Ascending aorta (tissue), 2 donors: ENCODE measurements around the gene PARD6G. TPM values are rescaled to one million over a fixed set of nuclear protein-coding genes. Genes with fewer than 3 reads are reported as not detected.

ENCODE experiments used
- DNase-seq, 2 donors: peaks; one replicate each; pipeline ENCODE4 v3.0.0-alpha.2; 2019; ENCODE audit warnings: low spot score in 2 of 2
- H3K27ac ChIP-seq, 2 donors: fragments of 200-600 bp; sonication (generic); one replicate each; pipeline ENCODE4 v1.5.1; 2016 to 2017; ENCODE audit warnings: mild to moderate bottlenecking in 1 of 2
- H3K27me3 ChIP-seq: fragments of 200-600 bp; sonication (generic); one replicate; pipeline ENCODE4 v1.5.1; 2017
- H3K36me3 ChIP-seq, 2 donors: fragments of 200-600 bp; sonication (generic); one replicate each; pipeline ENCODE4 v1.5.1; 2016
- H3K4me1 ChIP-seq, 2 donors: fragments of 200-600 bp; sonication (generic); one replicate each; pipeline ENCODE4 v1.5.1; 2016 to 2017; ENCODE audit warnings: mild to moderate bottlenecking in 1 of 2
- H3K4me3 ChIP-seq, 2 donors: fragments of 200-600 bp; sonication (generic); one replicate each; pipeline ENCODE4 v1.5.1; 2016 to 2017; ENCODE audit warnings: mild to moderate bottlenecking in 1 of 2
- H3K9me3 ChIP-seq, 2 donors: fragments of 200-600 bp; sonication (generic); one replicate each; pipeline ENCODE4 v1.5.1; 2016
- intact Hi-C: fragments of 100-400 bp; cut with DNase I; formaldehyde crosslinking; loops from one replicate; pipeline ENCODE4 v1.15.1; 2023
- total RNA-seq: library from RNA; depleted of rRNA; stranded (reverse); fragments of >200 nt; gene quantifications from one replicate; pipeline ENCODE4 v1.1.0, GENCODE V29; 2016
- TF ChIP-seq, protein P1 (sequence below), 3 experiments: fragments of 200-600 bp in 2 of 3; fragments of 450-650 bp in 1 of 3; sonication (generic) in 2 of 3; IDR thresholded peaks; one replicate each; pipeline ENCODE4 v1.5.1; 2016 to 2019; ENCODE audit warnings: antibody characterized with exemption in 3 of 3, mild to moderate bottlenecking in 1 of 3, moderate library complexity in 1 of 3

PARD6G gene
- total RNA-seq, 1 donor from 2014 or later = 7.9 TPM

DNA sequence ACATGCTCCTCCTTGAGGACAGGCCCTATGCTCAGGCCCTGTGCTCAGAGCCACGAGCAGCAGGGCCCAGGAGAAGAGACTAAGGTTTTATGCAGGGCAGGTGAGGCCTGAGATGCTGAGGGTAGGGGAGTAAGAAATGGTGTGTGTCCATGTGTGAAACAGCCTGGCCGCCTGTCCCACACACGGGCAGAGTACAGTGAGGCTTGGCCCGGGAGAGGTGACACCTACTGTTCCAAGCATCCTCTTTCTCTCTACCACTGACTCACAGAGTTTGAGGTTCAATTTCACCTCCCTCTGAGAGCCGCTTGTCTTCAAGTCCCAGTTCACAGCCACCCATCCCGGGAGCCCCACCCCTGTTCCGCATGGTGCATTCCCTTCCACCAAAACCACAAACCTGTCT, 84.1 kb downstream of the PARD6G start:
- peaks cover 0 to 4% of the 10 kb centered on the region in 2 donors for H3K36me3 ChIP-seq
- H3K4me3 ChIP-seq = no peak overlapping the region
- no peak for DNase-seq
- TF ChIP-seq, protein P1, sequence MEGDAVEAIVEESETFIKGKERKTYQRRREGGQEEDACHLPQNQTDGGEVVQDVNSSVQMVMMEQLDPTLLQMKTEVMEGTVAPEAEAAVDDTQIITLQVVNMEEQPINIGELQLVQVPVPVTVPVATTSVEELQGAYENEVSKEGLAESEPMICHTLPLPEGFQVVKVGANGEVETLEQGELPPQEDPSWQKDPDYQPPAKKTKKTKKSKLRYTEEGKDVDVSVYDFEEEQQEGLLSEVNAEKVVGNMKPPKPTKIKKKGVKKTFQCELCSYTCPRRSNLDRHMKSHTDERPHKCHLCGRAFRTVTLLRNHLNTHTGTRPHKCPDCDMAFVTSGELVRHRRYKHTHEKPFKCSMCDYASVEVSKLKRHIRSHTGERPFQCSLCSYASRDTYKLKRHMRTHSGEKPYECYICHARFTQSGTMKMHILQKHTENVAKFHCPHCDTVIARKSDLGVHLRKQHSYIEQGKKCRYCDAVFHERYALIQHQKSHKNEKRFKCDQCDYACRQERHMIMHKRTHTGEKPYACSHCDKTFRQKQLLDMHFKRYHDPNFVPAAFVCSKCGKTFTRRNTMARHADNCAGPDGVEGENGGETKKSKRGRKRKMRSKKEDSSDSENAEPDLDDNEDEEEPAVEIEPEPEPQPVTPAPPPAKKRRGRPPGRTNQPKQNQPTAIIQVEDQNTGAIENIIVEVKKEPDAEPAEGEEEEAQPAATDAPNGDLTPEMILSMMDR (IDR thresholded peaks at IDR 0.05) = no peak
- H3K4me1 ChIP-seq = no peaks in the 10 kb centered on the region
- H3K27ac ChIP-seq = no peak overlapping the region
- intact Hi-C loops = no loop called here
- H3K27me3 ChIP-seq = no peaks in the 10 kb centered on the region
- H3K9me3 ChIP-seq = peaks cover 0 to 6% of the 10 kb centered on the region in 2 donors

DNA sequence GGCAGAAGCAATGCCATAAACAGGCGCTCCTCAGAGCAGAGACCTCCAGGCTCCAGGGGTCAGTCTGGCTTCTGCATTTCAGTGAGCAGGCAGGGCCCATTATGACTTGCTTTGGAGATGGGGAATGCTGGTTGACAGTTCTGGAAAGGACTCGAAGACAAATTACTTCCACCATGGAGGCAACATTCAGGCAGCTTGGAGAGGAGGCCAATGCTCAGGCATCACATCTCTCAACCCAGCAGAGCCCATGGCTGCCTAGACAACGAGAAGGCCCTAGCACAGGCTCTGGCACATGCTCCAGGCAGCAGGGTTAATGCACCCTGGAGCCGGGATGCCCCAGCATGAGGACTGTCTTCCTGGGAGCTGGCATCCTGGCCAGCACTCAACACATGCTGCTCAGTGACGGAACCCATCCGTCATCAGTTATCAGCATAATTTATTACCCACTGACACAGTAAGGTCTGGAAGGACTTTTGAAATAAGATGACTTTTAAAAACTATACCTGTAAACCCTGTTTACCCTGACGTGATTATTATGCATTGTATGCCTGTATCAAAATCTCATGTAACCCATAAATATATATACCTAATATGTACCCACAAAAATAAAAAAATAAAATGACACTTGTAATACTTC, 85.4 kb downstream of the PARD6G start:
- H3K4me3 ChIP-seq = no peak overlapping the region
- H3K36me3 ChIP-seq = peaks cover 0 to 4% of the 10 kb centered on the region in 2 donors
- peaks cover 0 to 6% of the 10 kb centered on the region in 2 donors for H3K9me3 ChIP-seq
- DNase-seq = no peak
- no peak overlapping the region for H3K27ac ChIP-seq
- H3K27me3 ChIP-seq = no peaks in the 10 kb centered on the region
- H3K4me1 ChIP-seq = no peaks in the 10 kb centered on the region
- intact Hi-C loops = no loop called here
- TF ChIP-seq, protein P1 (IDR thresholded peaks at IDR 0.05) = no peak

DNA sequence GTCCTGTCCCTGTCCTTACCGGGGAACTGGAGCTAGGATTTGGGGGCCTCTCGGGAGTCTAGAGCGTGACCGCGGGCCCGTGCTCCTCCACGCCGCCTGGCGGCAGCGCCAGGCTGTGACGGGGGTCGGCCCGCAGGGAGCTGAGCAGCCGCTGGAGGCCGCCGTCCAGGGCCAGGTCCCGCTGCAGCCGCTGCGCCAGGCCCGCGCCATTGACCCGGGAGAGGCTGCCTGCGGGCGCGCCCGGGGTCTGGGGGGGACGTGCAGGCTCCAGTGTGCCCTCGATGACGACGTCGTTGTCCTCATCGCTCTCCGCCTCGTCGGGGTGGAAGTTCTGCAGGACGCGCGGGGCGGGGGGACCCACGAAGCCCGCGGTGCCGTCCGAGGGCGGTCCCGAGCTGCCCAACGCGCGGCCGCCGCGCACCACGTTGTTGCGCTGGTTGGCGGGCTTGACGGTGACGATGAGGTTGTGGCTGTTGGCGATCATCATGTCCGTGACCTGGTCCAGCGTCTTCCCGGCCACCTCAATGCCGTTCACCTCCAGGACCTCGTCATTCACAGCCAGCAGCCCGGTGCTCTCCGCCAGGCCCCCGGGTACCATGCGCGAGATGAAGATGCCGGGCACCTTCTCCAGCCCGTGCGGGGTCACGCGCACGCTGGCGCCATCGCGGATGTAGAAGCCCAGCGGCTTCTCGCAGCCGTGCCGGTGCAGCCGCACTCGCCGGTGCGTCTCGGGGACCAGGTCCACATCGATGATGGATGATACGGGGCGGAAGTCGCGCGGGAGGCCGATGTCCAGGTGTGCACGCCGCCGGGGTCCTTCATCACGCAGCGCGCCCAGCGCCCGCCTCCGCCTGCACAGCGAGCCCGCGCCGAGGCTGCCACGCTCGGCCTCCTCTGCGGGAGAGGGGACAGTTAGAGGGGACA, 87.3 kb downstream of the PARD6G start:
- H3K27me3 ChIP-seq = no peaks in the 10 kb centered on the region
- intact Hi-C loops = no loop called here
- H3K36me3 ChIP-seq = peaks cover 0 to 4% of the 10 kb centered on the region in 2 donors
- peaks cover 0 to 4% of the 10 kb centered on the region in 2 donors for H3K9me3 ChIP-seq
- H3K27ac ChIP-seq = no peak overlapping the region
- H3K4me1 ChIP-seq = no peaks in the 10 kb centered on the region
- TF ChIP-seq, protein P1 (IDR thresholded peaks at IDR 0.05) = peak in 2 of 3 experiments; percentile 32 to 36
- no peak for DNase-seq
- H3K4me3 ChIP-seq = peak overlapping the region in 1 of 2 donors; percentile 13

DNA sequence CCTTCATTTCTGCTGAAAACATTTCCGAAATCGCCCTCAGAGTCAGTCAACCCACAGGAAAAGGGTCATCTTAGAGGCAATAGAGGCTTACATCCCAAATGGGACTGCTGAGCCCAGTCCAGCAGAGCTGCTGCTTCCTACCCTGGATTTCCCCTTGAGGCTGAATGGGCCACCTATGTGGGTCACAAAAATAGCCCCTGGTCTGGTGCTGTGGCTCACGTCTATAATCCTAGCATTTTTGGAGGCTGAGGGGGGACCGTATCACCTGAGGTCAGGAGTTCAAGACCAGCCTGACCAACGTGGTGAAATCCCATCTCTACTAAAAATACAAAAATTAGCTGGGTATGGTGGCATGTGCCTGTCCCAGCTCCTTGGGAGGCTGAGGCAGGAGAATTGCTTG, 88.9 kb downstream of the PARD6G start:
- peaks cover 0 to 4% of the 10 kb centered on the region in 2 donors for H3K36me3 ChIP-seq
- H3K27ac ChIP-seq = no peak overlapping the region
- TF ChIP-seq, protein P1 (IDR thresholded peaks at IDR 0.05) = no peak
- H3K4me3 ChIP-seq = no peak overlapping the region
- H3K27me3 ChIP-seq = no peaks in the 10 kb centered on the region
- no peaks in the 10 kb centered on the region for H3K9me3 ChIP-seq
- DNase-seq = no peak
- intact Hi-C loops = no loop called here
- no peaks in the 10 kb centered on the region for H3K4me1 ChIP-seq

DNA sequence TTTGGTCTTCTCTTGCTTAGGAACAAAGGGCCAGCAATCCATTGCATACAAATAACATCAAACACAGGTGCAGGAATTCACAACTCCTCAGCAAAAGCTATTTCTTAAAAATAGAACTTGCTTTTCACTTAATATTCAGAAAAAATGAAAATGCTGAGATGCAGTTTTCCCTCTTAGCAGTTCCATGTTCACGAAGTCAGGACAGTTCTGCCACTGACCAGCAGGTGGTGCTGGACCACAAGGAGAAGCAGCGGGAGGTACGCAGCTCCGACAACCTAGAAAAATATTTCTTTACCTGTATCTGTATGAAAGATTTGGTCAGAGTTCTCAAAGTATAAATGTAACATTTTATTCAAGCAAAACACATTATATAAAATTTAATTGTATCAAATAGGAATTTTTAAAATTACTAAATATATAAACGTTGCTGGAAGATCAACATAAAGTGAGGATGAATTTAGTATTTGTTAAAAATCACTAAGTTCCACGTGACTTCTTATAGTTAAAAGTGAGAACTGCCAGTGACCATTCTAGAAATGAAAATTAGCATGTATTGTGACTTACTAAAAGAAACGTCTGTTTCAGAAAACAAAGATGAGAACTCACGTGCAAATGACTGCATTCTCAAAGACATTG, 89.5 kb downstream of the PARD6G start:
- peaks cover 0 to 4% of the 10 kb centered on the region in 2 donors for H3K36me3 ChIP-seq
- H3K27ac ChIP-seq = no peak overlapping the region
- intact Hi-C loops = no loop called here
- H3K4me3 ChIP-seq = no peak overlapping the region
- no peaks in the 10 kb centered on the region for H3K9me3 ChIP-seq
- H3K27me3 ChIP-seq = no peaks in the 10 kb centered on the region
- TF ChIP-seq, protein P1 (IDR thresholded peaks at IDR 0.05) = peak; percentile 67 to 97 (median 96)
- peak in 1 of 2 donors; percentile 85 for DNase-seq
- H3K4me1 ChIP-seq = no peaks in the 10 kb centered on the region
